DND-41 (cell line): ENCODE measurements around the gene CIT.

ENCODE experiments used
- ATAC-seq: fragments of 200-7000 bp; cut with Tn5 transposase; 3 replicates; pipeline ENCODE4 v1.9.1; 2021; ENCODE audit warnings: low read depth; ENCODE audit not compliant: insufficient read depth
- DNase-seq: peaks from one replicate; pipeline ENCODE4 v3.0.0-alpha.2; 2020
- H2AFZ ChIP-seq: 2 replicates; pipeline ENCODE4 v1.6.0; 2012; ENCODE audit warnings: low read depth, low read length
- H3K27ac ChIP-seq: 2 replicates; pipeline ENCODE4 v1.5.1; 2012; ENCODE audit warnings: low read length, inconsistent platforms
- H3K27me3 ChIP-seq: fragments of 200-600 bp; sonication (generic); 2 replicates; pipeline ENCODE4 v1.6.0; 2012; ENCODE audit warnings: low read length, mild to moderate bottlenecking, inconsistent platforms; ENCODE audit not compliant: insufficient read depth, poor library complexity
- H3K36me3 ChIP-seq: 2 replicates; pipeline ENCODE4 v1.5.1; 2012; ENCODE audit warnings: low read length, inconsistent platforms; ENCODE audit not compliant: insufficient read depth
- H3K4me1 ChIP-seq: 2 replicates; pipeline ENCODE4 v1.5.1; 2012; ENCODE audit warnings: mild to moderate bottlenecking, low read length; ENCODE audit not compliant: insufficient read depth
- H3K4me2 ChIP-seq: 2 replicates; pipeline ENCODE4 v1.6.0; 2012; ENCODE audit warnings: mild to moderate bottlenecking, moderate library complexity, low read length, inconsistent platforms; ENCODE audit not compliant: insufficient read depth
- H3K4me3 ChIP-seq, 2 experiments: fragments of 200-600 bp in 1 of 2; shearing (Covaris generic) in 1 of 2; 2 replicates each; pipeline ENCODE4 v1.5.1; 2012 to 2016; ENCODE audit warnings: inconsistent platforms in 2 of 2, low read length in 2 of 2, mild to moderate bottlenecking in 2 of 2, low read depth in 1 of 2, moderate library complexity in 1 of 2
- H3K79me2 ChIP-seq: 2 replicates; pipeline ENCODE4 v1.6.0; 2012; ENCODE audit warnings: low read length, inconsistent platforms; ENCODE audit not compliant: insufficient read depth
- H3K9ac ChIP-seq: 2 replicates; pipeline ENCODE4 v1.6.0; 2012; ENCODE audit warnings: low read depth, mild to moderate bottlenecking, inconsistent platforms, low read length, moderate library complexity
- H3K9me3 ChIP-seq: 2 replicates; pipeline ENCODE4 v1.5.1; 2012; ENCODE audit warnings: low read length, moderate library complexity, mild to moderate bottlenecking, inconsistent platforms; ENCODE audit not compliant: insufficient read depth, severe bottlenecking
- H4K20me1 ChIP-seq: 2 replicates; pipeline ENCODE4 v1.6.0; 2012; ENCODE audit warnings: low read length; ENCODE audit not compliant: insufficient read depth
- CTCF ChIP-seq: IDR thresholded peaks from 2 replicates; pipeline ENCODE4 v1.5.1; 2012; ENCODE audit warnings: borderline replicate concordance, low read length, moderate library complexity, mild to moderate bottlenecking; ENCODE audit not compliant: poor library complexity, severe bottlenecking; ENCODE audit errors: extremely low read depth
- EZH2 ChIP-seq: IDR thresholded peaks from 3 replicates; pipeline ENCODE4 v1.6.1; 2012; ENCODE audit warnings: borderline replicate concordance, low read depth, mild to moderate bottlenecking, moderate library complexity, low read length, inconsistent platforms; ENCODE audit not compliant: severe bottlenecking

Gene CIT

GRCh38 chr12:119727600-119728443, 149.3 kb downstream of the CIT start:
- H3K4me2 ChIP-seq, result no peak overlapping the region
- no peaks in the 10 kb centered on the region for H3K79me2 ChIP-seq
- H3K9ac ChIP-seq, result no peak overlapping the region
- ATAC-seq, result no peak
- H3K4me3 ChIP-seq, result no peak overlapping the region
- TF ChIP-seq EZH2, result no peak
- no peak for TF ChIP-seq CTCF
- no peak overlapping the region for H3K27ac ChIP-seq
- no peak for DNase-seq
- no peaks in the 10 kb centered on the region for H3K27me3 ChIP-seq
- H3K36me3 ChIP-seq, result peaks cover 67% of the 10 kb centered on the region
- H2AFZ ChIP-seq, result no peak overlapping the region
- H4K20me1 ChIP-seq, result no peaks in the 10 kb centered on the region; the same call in 1 of the 2 replicates
- no peaks in the 10 kb centered on the region for H3K4me1 ChIP-seq
- no peaks in the 10 kb centered on the region for H3K9me3 ChIP-seq

GRCh38 chr12:119725523-119725922, 151.6 kb downstream of the CIT start:
- TF ChIP-seq CTCF (no peak), EZH2 (no peak)
- Histone ChIP-seq H3K27me3 (no peaks in the 10 kb centered on the region), H3K9me3 (no peaks in the 10 kb centered on the region), H3K79me2 (no peaks in the 10 kb centered on the region), H3K4me3 (no peak overlapping the region), H2AFZ (no peak overlapping the region), H3K27ac (no peak overlapping the region), H3K4me2 (no peak overlapping the region), H3K4me1 (no peaks in the 10 kb centered on the region), H3K36me3 (peaks cover 76% of the 10 kb centered on the region), H3K9ac (no peak overlapping the region), H4K20me1 (no peaks in the 10 kb centered on the region; the same call in 1 of the 2 replicates)
- DNase-seq (no peak), ATAC-seq (no peak)

- Histone ChIP-seq H3K36me3 (peaks cover 77% of the 10 kb centered on the region), H3K4me2 (no peak overlapping the region), H3K27me3 (no peaks in the 10 kb centered on the region), H3K9me3 (no peaks in the 10 kb centered on the region), H3K4me1 (no peaks in the 10 kb centered on the region), H2AFZ (no peak overlapping the region), H3K4me3 (no peak overlapping the region), H3K27ac (no peak overlapping the region), H3K79me2 (no peaks in the 10 kb centered on the region), H4K20me1 (no peaks in the 10 kb centered on the region), H3K9ac (no peak overlapping the region)
- DNase-seq, result no peak
- no peak for TF ChIP-seq CTCF
- TF ChIP-seq EZH2, result no peak
- ATAC-seq, result no peak
Observed at GRCh38 chr12:119721306-119721705, 155.8 kb downstream of the CIT start.
